ENCODE measurements around the gene RAPGEF4. TPM values are rescaled to one million over a fixed set of nuclear protein-coding genes. Genes with fewer than 3 reads are reported as not detected.

Gene RAPGEF4
- total and polyA plus RNA-seq, 12 donors: 1.2 to 11.2 (median 7.9) TPM

DNA sequence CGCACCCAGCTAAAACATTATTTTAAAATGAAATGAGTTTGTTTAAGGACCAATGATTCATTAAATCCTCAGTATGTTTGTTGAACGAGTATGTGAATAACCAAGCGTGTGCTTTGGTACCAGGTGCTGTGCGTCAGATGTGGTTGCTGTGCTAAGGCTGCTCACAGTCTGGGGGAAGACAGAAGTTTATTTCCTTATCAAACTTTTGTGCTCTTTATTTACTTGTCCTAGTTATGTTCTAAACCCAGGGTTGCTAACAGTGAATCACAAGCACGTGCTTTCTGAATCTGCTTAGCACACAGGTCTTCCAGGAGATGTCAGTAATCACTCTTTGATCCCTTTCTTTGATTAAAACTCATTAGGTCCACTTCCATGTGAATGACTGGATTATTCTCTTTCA lies 37.0 kb downstream of the RAPGEF4 start:
- Histone ChIP-seq H3K4me1 (no peaks in the 10 kb centered on the region), H3K36me3 (no peaks in the 10 kb centered on the region), H3K27ac (no peak overlapping the region), H3K9me3 (no peaks in the 10 kb centered on the region), H3K27me3 (no peaks in the 10 kb centered on the region), H3K4me3 (no peak overlapping the region)
- TF ChIP-seq, protein P1, sequence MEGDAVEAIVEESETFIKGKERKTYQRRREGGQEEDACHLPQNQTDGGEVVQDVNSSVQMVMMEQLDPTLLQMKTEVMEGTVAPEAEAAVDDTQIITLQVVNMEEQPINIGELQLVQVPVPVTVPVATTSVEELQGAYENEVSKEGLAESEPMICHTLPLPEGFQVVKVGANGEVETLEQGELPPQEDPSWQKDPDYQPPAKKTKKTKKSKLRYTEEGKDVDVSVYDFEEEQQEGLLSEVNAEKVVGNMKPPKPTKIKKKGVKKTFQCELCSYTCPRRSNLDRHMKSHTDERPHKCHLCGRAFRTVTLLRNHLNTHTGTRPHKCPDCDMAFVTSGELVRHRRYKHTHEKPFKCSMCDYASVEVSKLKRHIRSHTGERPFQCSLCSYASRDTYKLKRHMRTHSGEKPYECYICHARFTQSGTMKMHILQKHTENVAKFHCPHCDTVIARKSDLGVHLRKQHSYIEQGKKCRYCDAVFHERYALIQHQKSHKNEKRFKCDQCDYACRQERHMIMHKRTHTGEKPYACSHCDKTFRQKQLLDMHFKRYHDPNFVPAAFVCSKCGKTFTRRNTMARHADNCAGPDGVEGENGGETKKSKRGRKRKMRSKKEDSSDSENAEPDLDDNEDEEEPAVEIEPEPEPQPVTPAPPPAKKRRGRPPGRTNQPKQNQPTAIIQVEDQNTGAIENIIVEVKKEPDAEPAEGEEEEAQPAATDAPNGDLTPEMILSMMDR (IDR thresholded peaks at IDR 0.05): no peak
- WGBS, 2 donors: 85 to 88% methylated on average over 5 of the region's 5 CpGs
- intact Hi-C loops (cut with DNase I): no loop called here
- DNase-seq (no peak), ATAC-seq (no peak)

DNA sequence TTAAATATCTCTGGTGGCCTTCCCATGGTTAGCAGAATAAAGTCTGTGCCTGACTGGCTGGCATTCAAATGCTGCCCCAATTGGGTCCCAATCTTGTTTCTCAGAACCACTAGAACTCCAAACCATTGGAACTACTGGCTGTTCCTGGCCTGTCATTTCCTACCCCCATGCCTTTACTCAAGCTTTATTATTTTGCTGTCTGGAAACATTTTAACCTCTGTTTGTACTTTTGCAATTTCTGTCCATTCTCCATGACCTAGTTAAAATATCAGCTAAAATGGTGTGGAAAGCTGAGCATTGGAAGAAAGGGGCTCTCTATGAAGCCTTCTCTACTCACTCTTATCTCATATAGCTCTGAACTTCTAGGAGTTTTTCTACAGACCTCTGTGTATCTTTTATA lies 38.7 kb downstream of the RAPGEF4 start:
- H3K27me3 ChIP-seq: no peaks in the 10 kb centered on the region
- no peaks in the 10 kb centered on the region for H3K4me1 ChIP-seq
- H3K27ac ChIP-seq: no peak overlapping the region
- no peaks in the 10 kb centered on the region for H3K9me3 ChIP-seq
- H3K4me3 ChIP-seq: no peak overlapping the region
- ATAC-seq: no peak
- TF ChIP-seq, protein P1 (IDR thresholded peaks at IDR 0.05): no peak
- no peak for DNase-seq
- intact Hi-C loops (cut with DNase I): no loop called here
- H3K36me3 ChIP-seq: no peaks in the 10 kb centered on the region

DNA sequence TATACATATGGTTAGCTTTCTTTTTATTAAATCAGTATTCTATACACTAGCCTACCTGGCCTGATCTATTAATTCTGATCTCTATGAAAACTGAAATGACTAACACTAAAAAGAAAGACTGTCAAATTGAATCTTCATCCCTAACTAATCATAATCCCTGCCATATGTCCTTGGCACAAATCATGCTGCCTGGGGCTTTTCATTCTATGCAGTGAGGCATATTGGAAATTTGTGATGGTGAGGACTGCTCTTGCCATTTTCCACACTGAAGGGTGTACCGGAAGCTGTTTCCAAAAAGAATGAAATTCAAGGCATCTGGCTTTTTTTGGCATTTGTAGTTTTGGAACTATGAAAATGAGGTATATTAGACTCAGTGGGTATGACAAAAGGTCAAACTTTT lies 39.7 kb downstream of the RAPGEF4 start:
- WGBS, 2 donors: 96 to 100% methylated on average over 1 of the region's 1 CpG
- H3K4me3 ChIP-seq: no peak overlapping the region
- no peaks in the 10 kb centered on the region for H3K36me3 ChIP-seq
- intact Hi-C loops (cut with DNase I): no loop called here
- ATAC-seq: no peak
- no peaks in the 10 kb centered on the region for H3K27me3 ChIP-seq
- peaks cover 0 to under 1% (median 0%) of the 10 kb centered on the region in 11 donors for H3K9me3 ChIP-seq
- no peak for DNase-seq
- no peak overlapping the region for H3K27ac ChIP-seq
- H3K4me1 ChIP-seq: no peaks in the 10 kb centered on the region
- TF ChIP-seq, protein P1 (IDR thresholded peaks at IDR 0.05): no peak

DNA sequence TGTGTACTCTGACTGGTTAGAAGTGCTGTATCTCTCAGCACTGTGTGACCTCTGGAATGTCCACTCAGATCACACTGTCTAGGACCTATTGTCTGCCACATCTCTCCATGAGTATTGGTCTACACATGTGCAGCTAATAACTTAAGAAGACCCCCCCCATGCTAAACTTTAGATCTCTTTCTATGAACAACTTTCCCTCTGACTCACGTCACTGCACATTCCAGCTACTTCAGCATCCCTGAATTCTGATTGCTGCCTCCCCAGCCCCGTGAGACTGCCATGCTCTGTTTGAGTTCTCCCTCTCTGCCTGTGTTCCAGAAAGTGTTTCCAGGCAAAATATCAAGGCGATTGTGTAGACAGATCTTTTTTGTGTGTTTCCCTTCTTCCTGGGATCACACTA lies 41.8 kb downstream of the RAPGEF4 start:
- TF ChIP-seq, protein P1 (IDR thresholded peaks at IDR 0.05): no peak
- whole genome bisulfite sequencing, 2 donors: 78 to 80% methylated on average over 3 of the region's 3 CpGs
- H3K27ac ChIP-seq: no peak overlapping the region
- peaks cover 0 to under 1% (median 0%) of the 10 kb centered on the region in 9 donors for H3K4me1 ChIP-seq
- no peak for ATAC-seq
- peaks cover 0 to 2% (median 0%) of the 10 kb centered on the region in 11 donors for H3K9me3 ChIP-seq
- intact Hi-C loops (cut with DNase I): no loop called here
- H3K27me3 ChIP-seq: no peaks in the 10 kb centered on the region
- H3K4me3 ChIP-seq: no peak overlapping the region
- DNase-seq: no peak
- no peaks in the 10 kb centered on the region for H3K36me3 ChIP-seq
